Measurements from ENCODE around the gene ILF3. TPM values are rescaled to one million over a fixed set of nuclear protein-coding genes. Genes with fewer than 3 reads are reported as not detected.
"Not testable (repeated sequence)": the region's sequence is repeated elsewhere in the genome, so short reads cannot be mapped to it uniquely, and the experiment has no call there.

The ILF3 gene
- polyA plus RNA-seq, 1 donor from 2014 or later, result 106 TPM

DNA sequence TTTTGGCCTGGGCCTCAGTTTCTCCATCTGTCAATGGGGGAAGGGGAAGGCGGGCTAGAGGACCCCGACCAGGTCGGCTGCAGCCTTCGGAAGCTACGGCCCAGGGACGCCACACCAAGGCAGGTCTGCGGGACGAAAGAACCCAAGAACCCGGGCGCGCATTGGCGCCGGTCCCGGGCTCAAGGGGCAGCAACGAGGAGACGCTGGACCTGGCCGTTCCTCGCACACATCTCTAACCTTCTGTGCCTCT is 739 bp upstream of the ILF3 start:
- Mint-ChIP-seq H3K27me3 (peaks cover 2% of the 10 kb centered on the region), H3K9me3 (no peaks in the 10 kb centered on the region), H3K4me1 (peaks cover 33 to 35% (median 34%) of the 10 kb centered on the region in 3 donors), H3K4me3 (peak overlapping the region; percentile 85 to 98 (median 96)), H3K27ac (peak overlapping the region; percentile 95 to 99 (median 97)), H3K36me3 (peaks cover 6% of the 10 kb centered on the region)

DNA sequence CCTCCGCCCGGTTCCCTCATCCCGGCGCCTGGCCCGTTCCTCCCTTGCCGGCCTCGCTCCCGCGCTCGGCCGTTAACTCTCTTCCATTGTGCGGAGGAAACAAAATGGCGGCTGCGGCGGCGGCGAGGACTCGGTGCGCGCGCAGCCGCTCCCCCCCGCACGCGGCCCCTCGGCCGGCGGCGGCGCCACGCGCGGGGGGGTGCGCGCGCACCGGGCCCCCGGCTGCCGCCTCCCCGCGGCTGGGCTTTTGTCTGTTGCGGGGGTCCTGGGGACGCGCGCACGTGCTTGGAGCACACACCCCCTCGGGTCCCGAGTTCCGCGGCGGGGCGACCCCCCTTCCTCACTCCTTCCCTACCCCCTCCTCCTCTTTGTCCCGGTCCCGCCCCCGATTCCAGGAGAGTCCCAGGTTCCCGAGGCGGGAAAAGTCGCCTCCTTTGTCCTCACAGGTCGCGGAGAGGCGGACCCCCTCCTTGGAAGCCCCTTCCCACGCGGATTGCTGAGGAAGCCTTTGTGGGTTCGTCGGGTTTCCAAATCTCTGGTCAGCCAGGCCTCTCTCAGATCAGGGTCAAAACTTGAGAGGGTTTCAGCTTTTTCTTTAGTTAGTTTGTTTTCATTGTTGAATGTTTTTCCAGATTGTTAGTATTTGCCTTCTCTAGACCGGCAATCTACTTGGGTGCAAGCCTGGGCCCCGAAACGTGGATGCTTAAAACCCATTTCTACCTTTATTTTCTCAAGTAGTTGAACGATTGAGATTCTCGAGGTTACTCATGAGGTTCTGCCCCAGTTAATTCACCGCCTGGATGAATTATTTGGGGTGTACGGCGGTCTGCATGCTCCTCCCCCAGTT is 687 bp downstream of the ILF3 start:
- no peaks in the 10 kb centered on the region for H3K9me3 Mint-ChIP-seq
- H3K27ac Mint-ChIP-seq, result peak overlapping the region; percentile 95 to 97 (median 96)
- H3K4me1 Mint-ChIP-seq, result peaks cover 35 to 39% (median 39%) of the 10 kb centered on the region in 3 donors
- H3K36me3 Mint-ChIP-seq, result peaks cover 6% of the 10 kb centered on the region
- peak overlapping the region; percentile 85 to 98 (median 96) for H3K4me3 Mint-ChIP-seq
- H3K27me3 Mint-ChIP-seq, result peaks cover 2% of the 10 kb centered on the region

DNA sequence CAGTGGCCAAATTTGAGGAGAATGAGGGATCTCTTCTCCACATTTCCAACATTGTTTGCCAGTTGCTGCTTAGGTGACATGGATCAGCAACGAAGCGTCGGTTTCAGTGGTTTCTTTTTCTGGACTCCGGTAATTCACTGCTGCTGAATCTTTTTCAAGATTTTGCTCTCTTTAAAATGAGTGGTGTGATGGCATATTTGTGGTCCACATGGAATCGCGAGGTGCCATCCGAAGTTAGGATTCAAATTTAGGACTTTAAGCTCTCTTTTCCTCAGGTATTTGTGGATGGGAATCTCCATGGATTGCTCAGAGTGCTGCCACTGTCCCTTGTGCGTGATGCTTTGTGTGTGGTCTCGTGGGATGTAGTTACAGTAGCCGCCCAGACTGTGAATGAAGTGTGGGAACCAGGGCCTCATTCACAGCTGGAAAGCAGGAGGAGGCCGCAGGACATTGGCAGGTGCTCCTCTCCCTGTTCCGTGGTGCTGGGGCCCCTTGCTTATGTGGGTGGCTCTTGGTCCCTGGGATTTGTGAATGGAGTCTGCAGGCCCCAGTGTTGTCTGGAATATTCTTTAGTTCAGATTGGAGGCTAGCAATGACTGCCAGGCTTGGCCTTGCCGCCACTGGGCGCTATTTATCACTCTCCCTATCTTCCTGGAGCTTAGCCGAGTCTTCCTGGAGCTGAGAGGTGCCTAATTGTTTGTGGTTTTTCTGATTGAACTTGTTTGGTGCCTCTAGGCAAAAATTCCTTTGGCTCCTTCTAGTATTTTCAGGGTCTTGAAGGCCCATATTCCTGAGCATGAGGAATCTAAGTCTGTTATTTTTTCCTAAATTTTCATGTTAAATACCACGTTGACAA is 1.5 kb downstream of the ILF3 start:
- Mint-ChIP-seq H3K4me1 (peaks cover 41 to 44% (median 42%) of the 10 kb centered on the region in 3 donors), H3K4me3 (peak overlapping the region; percentile 85 to 97 (median 95)), H3K36me3 (peaks cover 8% of the 10 kb centered on the region)

DNA sequence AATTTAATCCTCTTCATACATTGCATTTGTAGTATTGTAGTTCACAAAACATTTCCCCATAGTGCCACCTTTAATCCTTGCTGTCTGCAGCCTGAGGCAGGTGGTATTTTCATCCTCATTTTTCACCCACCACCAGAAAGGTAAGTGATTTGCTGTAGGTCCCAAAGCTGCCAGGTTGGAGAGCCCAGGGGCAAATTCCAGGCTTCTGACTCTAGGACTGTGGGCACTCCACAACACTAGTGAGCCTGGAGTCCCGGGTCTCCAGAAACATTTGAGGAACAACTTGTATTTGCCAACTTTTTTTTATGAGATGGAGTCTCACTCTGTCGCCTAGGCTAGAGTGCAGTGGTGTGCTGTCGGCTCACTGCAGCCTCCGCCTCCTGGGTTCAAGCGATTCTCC is 6.2 kb downstream of the ILF3 start:
- Mint-ChIP-seq H3K27me3 (no peaks in the 10 kb centered on the region), H3K27ac (peak overlapping the region in 2 of 3 donors; percentile 73 to 78)

More for the DNA sequence above, 1.5 kb downstream of the ILF3 start:
- Mint-ChIP-seq H3K27me3 (peaks cover 2% of the 10 kb centered on the region), H3K9me3 (no peaks in the 10 kb centered on the region), H3K27ac (peak overlapping the region; percentile 95 to 97 (median 96))

DNA sequence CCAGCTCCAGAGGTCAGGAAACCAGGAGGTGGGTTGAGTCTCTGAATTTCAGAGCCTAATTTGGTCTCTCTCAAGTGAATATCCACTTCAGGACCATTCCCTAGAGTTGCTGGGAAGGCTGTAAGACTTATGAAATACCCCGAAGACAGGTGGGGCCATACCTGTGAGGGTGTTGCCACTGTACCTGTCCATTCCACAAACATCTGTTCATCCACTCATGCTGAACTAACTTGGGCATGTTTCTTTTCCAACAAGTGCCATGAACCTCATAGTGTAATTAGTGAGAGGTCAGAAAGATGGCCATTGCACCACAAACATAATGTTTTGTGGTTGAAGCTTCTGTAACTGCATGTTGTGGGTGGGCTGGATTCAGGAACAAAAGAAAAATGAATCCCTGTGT is 7.8 kb downstream of the ILF3 start:
- H3K9me3 Mint-ChIP-seq, result no peaks in the 10 kb centered on the region
- H3K36me3 Mint-ChIP-seq, result peaks cover 4% of the 10 kb centered on the region
- peak overlapping the region in 1 of 3 donors; percentile 73 for H3K27ac Mint-ChIP-seq
- H3K4me1 Mint-ChIP-seq, result peaks cover 23 to 47% (median 45%) of the 10 kb centered on the region in 3 donors
- no peaks in the 10 kb centered on the region for H3K27me3 Mint-ChIP-seq
- peak overlapping the region in 2 of 4 donors; percentile 60 to 86 for H3K4me3 Mint-ChIP-seq

More for the DNA sequence above, 6.2 kb downstream of the ILF3 start:
- Mint-ChIP-seq H3K4me3 (peak overlapping the region in 3 of 4 donors; percentile 56 to 89 (median 72)), H3K36me3 (peaks cover 4% of the 10 kb centered on the region), H3K4me1 (peaks cover 36 to 51% (median 49%) of the 10 kb centered on the region in 3 donors), H3K9me3 (no peaks in the 10 kb centered on the region)

DNA sequence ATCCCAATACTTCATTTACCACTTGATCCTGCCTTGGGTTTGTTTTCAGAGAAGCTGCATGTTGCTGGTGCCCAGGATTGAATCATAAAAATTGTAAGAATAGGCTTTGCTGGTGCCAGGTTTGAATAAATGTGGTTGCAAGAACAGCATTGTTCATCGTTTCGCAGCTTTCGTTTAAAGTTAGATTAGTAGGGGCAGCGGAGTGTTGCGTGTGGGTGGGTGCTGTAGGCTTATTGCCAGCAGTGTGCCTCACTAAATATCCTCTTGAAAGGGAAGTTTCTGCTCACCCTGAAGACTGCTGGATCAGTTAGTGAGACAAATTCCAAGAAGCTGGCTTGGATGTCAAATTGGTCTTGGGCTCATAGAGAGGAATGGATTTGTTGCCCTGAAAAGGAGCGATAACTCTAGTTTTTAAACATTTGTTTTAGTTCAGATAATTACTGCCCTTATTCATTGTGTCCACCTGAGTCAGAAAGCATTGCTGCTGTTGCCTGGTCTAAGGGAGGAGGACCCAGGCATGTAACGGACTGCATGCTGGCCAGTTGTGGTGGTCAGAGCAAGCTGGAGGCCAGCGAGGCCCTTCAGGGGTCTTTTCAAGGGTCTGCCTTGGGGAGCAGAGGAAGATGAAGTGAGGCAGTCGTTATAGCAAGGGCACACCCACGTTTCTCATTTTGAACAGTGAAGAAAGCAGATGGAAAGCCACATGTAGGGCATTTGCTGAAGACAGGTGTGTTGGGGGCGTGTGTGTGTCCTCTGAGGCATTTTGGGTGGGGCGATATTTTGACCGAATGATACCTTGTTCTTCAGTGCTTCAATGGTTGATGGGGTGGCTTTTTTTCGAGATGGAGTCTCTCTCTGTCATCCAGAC is 8.5 kb downstream of the ILF3 start:
- Mint-ChIP-seq H3K4me1 (peaks cover 23 to 48% (median 44%) of the 10 kb centered on the region in 3 donors), H3K4me3 (peak overlapping the region; percentile 60 to 86 (median 72)), H3K36me3 (peaks cover 2% of the 10 kb centered on the region), H3K27ac (peak overlapping the region; percentile 67 to 81 (median 73)), H3K27me3 (no peaks in the 10 kb centered on the region), H3K9me3 (no peaks in the 10 kb centered on the region)

DNA sequence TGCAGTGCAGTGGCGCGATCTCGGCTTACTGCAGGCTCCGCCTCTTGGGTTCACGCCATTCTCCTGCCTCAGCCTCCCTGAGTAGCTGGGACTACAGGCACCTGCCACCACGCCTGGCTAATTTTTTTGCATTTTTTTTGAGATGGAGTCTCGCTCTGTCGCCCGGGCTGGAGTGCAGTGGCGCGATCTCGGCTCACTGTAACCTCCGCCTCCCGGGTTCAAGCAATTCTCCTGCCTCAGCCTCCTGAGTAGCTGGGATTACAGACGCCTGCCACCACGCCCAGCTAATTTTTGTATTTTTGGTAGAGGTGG is 9.1 kb downstream of the ILF3 start:
- H3K9me3 Mint-ChIP-seq, H3K27me3 Mint-ChIP-seq, H3K36me3 Mint-ChIP-seq: not testable (repeated sequence)
- Mint-ChIP-seq H3K4me3 (peak overlapping the region; percentile 60 to 86 (median 72)), H3K4me1 (peaks cover 29 to 50% (median 47%) of the 10 kb centered on the region in 3 donors), H3K27ac (peak overlapping the region in 2 of 3 donors; percentile 73 to 89)

DNA sequence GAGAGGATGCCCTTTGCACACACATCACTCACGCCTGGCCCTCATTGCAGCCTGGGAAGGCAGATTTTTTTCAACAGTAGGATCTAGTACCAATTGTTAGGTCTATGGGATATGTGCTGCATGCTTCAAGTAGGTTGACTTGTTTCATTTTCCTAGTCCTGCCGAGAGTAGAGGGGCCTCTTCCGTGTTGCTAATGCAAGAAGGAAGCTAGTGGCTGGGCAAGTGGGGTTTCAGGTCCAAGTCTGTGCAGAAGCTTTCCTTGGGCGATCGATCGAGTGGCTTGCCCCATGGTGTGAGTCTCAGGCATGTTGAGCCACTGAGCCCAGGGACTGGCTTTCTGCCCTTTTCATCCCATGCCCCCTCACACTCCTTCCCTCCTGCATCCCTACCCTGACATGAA is 13.7 kb downstream of the ILF3 start:
- peak overlapping the region in 1 of 3 donors; percentile 17 for H3K27ac Mint-ChIP-seq
- H3K4me1 Mint-ChIP-seq, result peaks cover 31 to 49% (median 40%) of the 10 kb centered on the region in 3 donors
- H3K9me3 Mint-ChIP-seq, result no peaks in the 10 kb centered on the region
- H3K4me3 Mint-ChIP-seq, result peak overlapping the region; percentile 9 to 77 (median 52)
- no peaks in the 10 kb centered on the region for H3K27me3 Mint-ChIP-seq
- peaks cover 2% of the 10 kb centered on the region for H3K36me3 Mint-ChIP-seq

DNA sequence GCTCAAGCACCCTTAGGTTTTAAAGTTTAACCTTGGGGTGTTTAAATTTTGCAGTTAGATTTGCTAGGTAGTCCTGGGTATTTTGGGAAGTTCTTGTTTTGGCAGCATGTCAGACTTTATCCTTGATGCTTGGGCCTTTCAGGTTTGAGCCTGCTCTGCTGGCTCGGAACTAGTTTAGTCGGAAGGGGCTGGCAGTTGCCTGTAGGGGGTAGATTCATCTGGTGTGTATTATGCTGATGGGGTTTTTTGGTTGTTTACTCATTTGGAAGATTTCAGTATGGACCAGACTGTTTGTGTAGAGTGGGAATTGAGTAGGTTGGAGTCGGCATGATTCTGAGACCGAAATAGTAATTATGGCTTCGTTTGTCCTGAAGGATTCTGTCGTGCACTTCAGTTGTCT is 15.1 kb downstream of the ILF3 start:
- Mint-ChIP-seq H3K27me3 (no peaks in the 10 kb centered on the region), H3K36me3 (peaks cover 2% of the 10 kb centered on the region)

DNA sequence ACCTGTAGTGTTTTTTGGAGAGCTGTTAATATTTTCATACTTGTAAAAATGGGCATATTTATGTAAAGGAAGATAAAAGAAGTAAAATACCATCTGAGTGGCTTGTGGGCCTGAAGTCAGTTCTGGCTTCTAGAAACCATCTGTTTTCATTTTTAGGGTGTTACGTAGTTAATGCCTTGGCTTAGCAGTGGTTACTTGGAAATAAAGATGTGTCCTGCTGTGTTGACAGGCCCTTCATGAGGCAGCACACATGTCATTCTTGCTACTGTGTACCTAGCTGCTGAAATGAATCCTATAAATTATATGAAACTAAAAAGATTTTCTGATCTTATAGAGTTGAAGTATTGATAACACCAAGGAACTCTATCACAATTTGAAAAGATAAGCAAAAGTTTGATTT is 16.0 kb downstream of the ILF3 start:
- peaks cover 2% of the 10 kb centered on the region for H3K36me3 Mint-ChIP-seq
- H3K9me3 Mint-ChIP-seq, result no peaks in the 10 kb centered on the region
- H3K4me1 Mint-ChIP-seq, result peaks cover 32 to 40% (median 33%) of the 10 kb centered on the region in 3 donors
- peak overlapping the region in 1 of 3 donors; percentile 72 for H3K27ac Mint-ChIP-seq
- H3K4me3 Mint-ChIP-seq, result peak overlapping the region in 1 of 4 donors; percentile 85
- no peaks in the 10 kb centered on the region for H3K27me3 Mint-ChIP-seq

More for the DNA sequence above, 15.1 kb downstream of the ILF3 start:
- Mint-ChIP-seq H3K9me3 (no peaks in the 10 kb centered on the region), H3K27ac (peak overlapping the region in 1 of 3 donors; percentile 72), H3K4me1 (peaks cover 33 to 42% (median 34%) of the 10 kb centered on the region in 3 donors), H3K4me3 (peak overlapping the region in 1 of 4 donors; percentile 51)

DNA sequence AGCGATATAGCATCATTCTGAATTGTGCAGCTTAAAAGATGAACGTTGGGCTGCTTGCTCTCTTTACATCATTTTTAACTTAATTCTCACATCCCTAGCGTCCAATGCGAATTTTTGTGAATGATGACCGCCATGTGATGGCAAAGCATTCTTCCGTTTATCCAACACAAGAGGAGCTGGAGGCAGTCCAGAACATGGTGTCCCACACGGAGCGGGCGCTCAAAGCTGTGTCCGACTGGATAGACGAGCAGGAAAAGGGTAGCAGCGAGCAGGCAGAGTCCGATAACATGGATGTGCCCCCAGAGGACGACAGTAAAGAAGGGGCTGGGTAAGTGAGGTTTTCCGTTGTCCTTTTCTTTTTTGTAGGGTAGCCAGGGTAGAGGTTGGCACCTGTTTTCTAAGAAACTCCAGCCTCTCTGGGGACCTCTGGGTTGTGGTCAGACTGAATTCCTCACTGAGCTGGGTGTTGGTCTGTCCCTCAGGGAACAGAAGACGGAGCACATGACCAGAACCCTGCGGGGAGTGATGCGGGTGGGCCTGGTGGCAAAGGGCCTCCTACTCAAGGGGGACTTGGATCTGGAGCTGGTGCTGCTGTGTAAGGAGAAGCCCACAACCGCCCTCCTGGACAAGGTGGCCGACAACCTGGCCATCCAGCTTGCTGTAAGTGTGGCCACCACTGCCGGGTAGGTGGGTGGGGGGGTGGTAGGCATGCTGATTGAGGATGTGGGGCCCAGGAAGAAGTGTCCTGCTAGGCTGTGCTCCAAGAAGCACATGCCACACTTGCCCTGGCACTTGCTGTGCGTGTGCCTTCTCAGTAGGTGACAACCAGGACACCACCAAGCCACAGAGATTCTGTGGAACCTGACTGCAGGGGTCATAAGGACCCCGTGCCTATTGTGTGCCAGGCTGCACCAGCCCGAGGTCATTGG is 17.0 kb downstream of the ILF3 start:
- Mint-ChIP-seq H3K9me3 (no peaks in the 10 kb centered on the region), H3K27me3 (no peaks in the 10 kb centered on the region), H3K4me1 (peaks cover 29 to 38% (median 33%) of the 10 kb centered on the region in 3 donors), H3K27ac (peak overlapping the region; percentile 23 to 95 (median 60)), H3K4me3 (no peak overlapping the region), H3K36me3 (peaks cover 2% of the 10 kb centered on the region)

DNA sequence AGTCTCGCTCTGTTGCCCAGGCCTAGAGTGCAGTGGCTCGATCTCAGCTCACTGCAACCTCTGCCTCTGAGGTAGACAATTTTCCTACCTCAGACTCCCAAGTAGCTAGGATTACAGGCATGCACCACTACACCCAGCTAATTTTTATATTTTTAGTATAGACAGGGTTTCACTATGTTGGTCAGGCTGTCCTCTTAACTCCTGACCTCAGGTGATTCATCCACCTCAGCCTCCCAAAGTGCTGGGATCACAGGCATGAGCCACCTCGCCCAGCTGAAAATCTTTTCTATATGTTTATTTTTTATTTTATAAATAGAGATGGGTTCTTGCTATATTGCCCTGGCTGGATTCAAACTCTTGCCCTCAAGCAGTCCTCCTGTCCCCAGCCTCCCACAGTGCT is 17.8 kb downstream of the ILF3 start:
- H3K27ac Mint-ChIP-seq, result not testable (repeated sequence)

DNA sequence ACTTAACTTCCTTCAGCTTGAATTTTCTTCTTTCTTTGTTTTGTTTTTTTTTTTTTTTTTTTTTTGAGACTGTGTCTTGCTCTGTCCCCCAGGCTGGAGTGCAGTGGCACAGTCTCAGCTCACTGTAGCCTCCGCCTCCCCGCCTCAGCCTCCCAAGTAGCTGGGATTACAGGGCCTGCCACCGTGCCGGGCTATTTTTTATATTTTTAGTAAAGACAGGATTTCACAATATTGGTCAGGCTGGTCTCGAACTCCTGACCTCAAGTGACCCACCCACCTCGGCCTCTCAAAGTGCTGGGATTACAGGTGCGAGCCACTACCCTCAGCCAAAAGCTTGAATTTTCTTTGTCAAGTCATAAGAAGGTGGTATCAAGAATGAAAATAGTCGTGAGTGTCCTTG is 21.1 kb downstream of the ILF3 start:
- not testable (repeated sequence) for H3K4me3 Mint-ChIP-seq, H3K36me3 Mint-ChIP-seq, H3K9me3 Mint-ChIP-seq, H3K27me3 Mint-ChIP-seq
- Mint-ChIP-seq H3K4me1 (peaks cover 3 to 11% (median 10%) of the 10 kb centered on the region in 3 donors), H3K27ac (peak overlapping the region in 2 of 3 donors; percentile 43 to 54)

More for the DNA sequence above, 17.8 kb downstream of the ILF3 start:
- H3K9me3 Mint-ChIP-seq, H3K27me3 Mint-ChIP-seq, H3K36me3 Mint-ChIP-seq, H3K4me3 Mint-ChIP-seq: not testable (repeated sequence)
- peaks cover 22 to 33% (median 32%) of the 10 kb centered on the region in 3 donors for H3K4me1 Mint-ChIP-seq

Data from IgD-negative memory B cell (primary cell).